PC-9 (cell line): ENCODE measurements around the gene PHC2. TPM values are rescaled to one million over a fixed set of nuclear protein-coding genes. Genes with fewer than 3 reads are reported as not detected.

Experiments used
- BruUV-seq: library from RNA; stranded (reverse); fragments of 400-500 nt; replicated peaks from 2 replicates; lab custom pipeline; 2021; lab: Mats Ljungman, UMichigan
- CTCF ChIA-PET: fragments of 300-600 bp; sonication (Branson Sonifier 250); formaldehyde crosslinking; loops from one replicate; lab custom pipeline; 2022; ENCODE audit warnings: antibody characterized with exemption; lab: Charles Lee
- POLR2A ChIA-PET: fragments of 300-600 bp; sonication (Branson Sonifier 250); formaldehyde crosslinking; loops from one replicate; lab custom pipeline; 2022; ENCODE audit warnings: antibody characterized with exemption; ENCODE audit not compliant: unreplicated experiment; lab: Charles Lee
- DNase-seq, 2 experiments: peaks; one replicate each; pipeline versions ENCODE4 v3.0.0 to v3.0.0-alpha.2; 2015 to 2022; ENCODE audit warnings: mixed read lengths in 1 of 2
- H2AFZ ChIP-seq: fragments of 200-600 bp; sonication (generic); 2 replicates; pipeline ENCODE4 v1.8.1; 2017; ENCODE audit warnings: antibody characterized with exemption
- H3F3A ChIP-seq: fragments of 200-600 bp; sonication (generic); 2 replicates; pipeline ENCODE4 v1.8.1; 2017; ENCODE audit warnings: antibody characterized with exemption, mild to moderate bottlenecking, low read depth; ENCODE audit not compliant: insufficient read depth
- H3K27ac ChIP-seq: fragments of 200-600 bp; sonication (generic); 2 replicates; pipeline ENCODE4 v1.6.1; 2016; ENCODE audit warnings: mixed run types
- H3K27me3 ChIP-seq: fragments of 200-600 bp; sonication (generic); 2 replicates; pipeline ENCODE4 v1.6.1; 2016; ENCODE audit warnings: low read depth, mixed run types; ENCODE audit not compliant: insufficient read depth
- H3K36me3 ChIP-seq: fragments of 200-600 bp; sonication (generic); 2 replicates; pipeline ENCODE4 v1.6.1; 2016; ENCODE audit warnings: low read depth, mixed run types
- H3K4me1 ChIP-seq: fragments of 200-600 bp; sonication (generic); replicated peaks from 2 replicates; pipeline ENCODE4 v1.6.1; 2016; ENCODE audit warnings: mixed run types; ENCODE audit not compliant: insufficient read depth
- H3K4me2 ChIP-seq: fragments of 200-600 bp; sonication (generic); 2 replicates; pipeline ENCODE4 v1.6.1; 2017; ENCODE audit warnings: mixed run types
- H3K4me3 ChIP-seq: fragments of 200-600 bp; sonication (generic); 2 replicates; pipeline ENCODE4 v1.6.1; 2016; ENCODE audit warnings: mixed run types
- H3K79me2 ChIP-seq: fragments of 200-600 bp; sonication (generic); 2 replicates; pipeline ENCODE4 v1.6.1; 2017; ENCODE audit warnings: low read depth, mixed run types
- H3K9me2 ChIP-seq: fragments of 200-600 bp; sonication (generic); 2 replicates; pipeline ENCODE4 v1.8.1; 2017; ENCODE audit warnings: mild to moderate bottlenecking; ENCODE audit not compliant: insufficient read depth
- H3K9me3 ChIP-seq: fragments of 200-600 bp; sonication (generic); 2 replicates; pipeline ENCODE4 v1.8.1; 2016; ENCODE audit warnings: low read depth; ENCODE audit not compliant: insufficient read depth
- H4K20me1 ChIP-seq: fragments of 200-600 bp; sonication (generic); 2 replicates; pipeline ENCODE4 v1.8.1; 2017; ENCODE audit not compliant: insufficient read depth
- EZH2 ChIP-seq: fragments of 200-600 bp; sonication (generic); IDR thresholded peaks from 2 replicates; pipeline ENCODE4 v1.8.0; 2017; ENCODE audit warnings: antibody characterized with exemption, low read depth
- intact Hi-C: fragments of 100-400 bp; cut with micrococcal nuclease; formaldehyde crosslinking; loops from one replicate; pipeline ENCODE4 v1.10.0; 2022; ENCODE audit not compliant: unreplicated experiment
- total RNA-seq: library from RNA; stranded (reverse); gene quantifications from 2 replicates; pipeline ENCODE4 v1.2.3, GENCODE V29; 2021
- TF ChIP-seq, protein P1 (sequence below): fragments of 200-600 bp; sonication (generic); conservative IDR thresholded peaks from 2 replicates; pipeline ENCODE4 v1.6.1; 2017; ENCODE audit warnings: mixed run types, antibody characterized with exemption, mild to moderate bottlenecking, moderate library complexity

Gene PHC2
- total RNA-seq, 1 experiment from 2014 or later: 48.1 TPM

DNA sequence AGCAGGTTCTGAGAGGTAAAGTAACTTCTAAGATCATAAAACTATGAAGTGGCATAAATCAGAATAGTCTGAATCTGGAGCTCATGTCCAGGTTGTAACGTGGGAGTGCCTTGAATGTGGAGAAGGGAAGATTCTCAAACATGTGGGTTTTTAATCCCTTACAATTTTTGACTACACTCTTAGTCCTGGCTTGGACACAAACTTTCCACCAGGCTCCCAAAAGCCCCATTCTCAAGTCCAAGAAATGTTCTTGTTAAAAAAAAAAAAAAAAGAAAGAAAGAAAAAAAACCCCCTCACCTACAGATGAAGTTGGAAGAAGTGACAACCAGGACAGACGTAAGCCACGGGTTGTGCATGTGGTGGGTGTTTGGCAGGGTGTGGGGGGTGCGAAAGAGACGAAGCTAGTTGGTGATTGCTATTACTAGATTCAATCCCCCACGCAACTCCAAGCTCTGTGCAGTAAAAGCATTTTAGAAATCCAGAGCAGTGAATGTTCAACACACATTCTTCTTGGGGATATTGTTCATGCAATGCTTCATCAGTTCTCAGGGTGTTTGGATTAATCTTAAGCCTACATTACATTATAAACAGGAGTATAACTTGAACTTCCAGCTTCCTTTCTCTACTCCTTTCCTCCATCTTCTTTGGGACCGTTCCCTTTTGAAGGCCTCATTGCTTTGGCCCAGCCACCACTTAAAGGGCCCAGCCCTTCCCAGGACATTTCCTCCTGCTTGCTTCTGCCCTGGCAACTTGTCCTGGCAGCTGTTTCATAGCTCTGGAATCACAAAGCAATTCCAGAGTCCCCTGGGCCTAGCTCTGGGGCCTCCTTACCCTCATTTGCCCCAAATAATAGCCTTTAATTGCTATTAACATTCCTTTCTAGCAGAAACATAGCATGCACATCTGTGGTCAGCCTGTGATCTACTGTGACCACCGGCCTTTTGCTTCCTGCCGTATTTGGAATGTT lies 41.8 kb downstream of the PHC2 start:
- Histone ChIP-seq H3F3A (peaks cover 6% of the 10 kb centered on the region), H3K4me3 (no peak overlapping the region), H3K27me3 (no peaks in the 10 kb centered on the region), H3K27ac (no peak overlapping the region), H2AFZ (no peak overlapping the region), H4K20me1 (no peaks in the 10 kb centered on the region), H3K36me3 (no peaks in the 10 kb centered on the region), H3K9me3 (no peaks in the 10 kb centered on the region), H3K79me2 (no peaks in the 10 kb centered on the region), H3K4me2 (no peak overlapping the region), H3K4me1 (peaks cover 9% of the 10 kb centered on the region), H3K9me2 (no peaks in the 10 kb centered on the region)
- intact Hi-C loops: no loop called here
- no TSS peak for BruUV-seq
- DNase-seq: no peak
- ChIA-PET POLR2A (no interaction called here), CTCF (no interaction called here)
- no peak for TF ChIP-seq EZH2
- TF ChIP-seq, protein P1, sequence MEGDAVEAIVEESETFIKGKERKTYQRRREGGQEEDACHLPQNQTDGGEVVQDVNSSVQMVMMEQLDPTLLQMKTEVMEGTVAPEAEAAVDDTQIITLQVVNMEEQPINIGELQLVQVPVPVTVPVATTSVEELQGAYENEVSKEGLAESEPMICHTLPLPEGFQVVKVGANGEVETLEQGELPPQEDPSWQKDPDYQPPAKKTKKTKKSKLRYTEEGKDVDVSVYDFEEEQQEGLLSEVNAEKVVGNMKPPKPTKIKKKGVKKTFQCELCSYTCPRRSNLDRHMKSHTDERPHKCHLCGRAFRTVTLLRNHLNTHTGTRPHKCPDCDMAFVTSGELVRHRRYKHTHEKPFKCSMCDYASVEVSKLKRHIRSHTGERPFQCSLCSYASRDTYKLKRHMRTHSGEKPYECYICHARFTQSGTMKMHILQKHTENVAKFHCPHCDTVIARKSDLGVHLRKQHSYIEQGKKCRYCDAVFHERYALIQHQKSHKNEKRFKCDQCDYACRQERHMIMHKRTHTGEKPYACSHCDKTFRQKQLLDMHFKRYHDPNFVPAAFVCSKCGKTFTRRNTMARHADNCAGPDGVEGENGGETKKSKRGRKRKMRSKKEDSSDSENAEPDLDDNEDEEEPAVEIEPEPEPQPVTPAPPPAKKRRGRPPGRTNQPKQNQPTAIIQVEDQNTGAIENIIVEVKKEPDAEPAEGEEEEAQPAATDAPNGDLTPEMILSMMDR: no peak

- H3K27ac ChIP-seq: no peak overlapping the region
- DNase-seq: peak in 1 of 2 experiments; percentile 37
- CTCF ChIA-PET: no interaction called here
Measured at GRCh38 chr1:33387625-33388024, 43.3 kb downstream of the PHC2 start.

DNA sequence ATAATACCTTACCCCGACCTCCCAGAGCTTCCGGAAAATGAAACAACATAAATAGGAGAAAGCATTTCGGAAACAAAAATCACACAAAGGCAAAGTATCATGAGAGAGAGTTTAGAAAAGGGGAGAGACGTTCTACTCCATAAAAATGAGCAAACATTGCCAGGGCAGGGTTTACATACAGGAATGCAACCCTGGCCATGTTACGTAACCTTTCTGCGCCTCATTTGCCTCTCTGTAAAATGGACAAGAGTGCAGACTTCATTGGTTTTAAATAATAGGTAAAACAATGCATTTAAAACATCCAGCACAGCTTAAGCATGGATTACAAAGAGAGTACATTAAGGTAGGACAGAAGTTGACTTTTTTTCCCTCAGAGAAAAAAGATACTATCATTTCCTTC lies 45.6 kb downstream of the PHC2 start:
- intact Hi-C loops: no loop called here
- CTCF ChIA-PET: no interaction called here
- Histone ChIP-seq H2AFZ (no peak overlapping the region), H3K9me3 (no peaks in the 10 kb centered on the region), H3K27me3 (no peaks in the 10 kb centered on the region), H3K27ac (no peak overlapping the region), H3F3A (peaks cover 6% of the 10 kb centered on the region), H4K20me1 (no peaks in the 10 kb centered on the region), H3K36me3 (no peaks in the 10 kb centered on the region), H3K4me3 (no peak overlapping the region), H3K9me2 (no peaks in the 10 kb centered on the region), H3K4me2 (no peak overlapping the region), H3K79me2 (no peaks in the 10 kb centered on the region), H3K4me1 (peaks cover 12% of the 10 kb centered on the region)
- no TSS peak for BruUV-seq
- DNase-seq: no peak
- POLR2A ChIA-PET: no interaction called here
- TF ChIP-seq EZH2: no peak
- TF ChIP-seq, protein P1: no peak

More at GRCh38 chr1:33387625-33388024, 43.3 kb downstream of the PHC2 start:
- Histone ChIP-seq H3K9me3 (no peaks in the 10 kb centered on the region), H3K27me3 (no peaks in the 10 kb centered on the region), H2AFZ (no peak overlapping the region), H3K79me2 (no peaks in the 10 kb centered on the region), H3K4me2 (no peak overlapping the region), H3K4me3 (no peak overlapping the region), H3F3A (peaks cover 6% of the 10 kb centered on the region), H4K20me1 (no peaks in the 10 kb centered on the region), H3K4me1 (peaks cover 12% of the 10 kb centered on the region), H3K36me3 (no peaks in the 10 kb centered on the region), H3K9me2 (no peaks in the 10 kb centered on the region)
- POLR2A ChIA-PET: no interaction called here
- no TSS peak for BruUV-seq
- TF ChIP-seq, protein P1: no peak
- no peak for TF ChIP-seq EZH2
- intact Hi-C loops: no loop called here
